ENCODE data around the gene NFXL1. TPM values are rescaled to one million over a fixed set of nuclear protein-coding genes. Genes with fewer than 3 reads are reported as not detected.

NFXL1 gene
- total RNA-seq = 12.4 and 14.0 TPM in 2 replicates

GRCh38 chr4:47914220-47914925 lies at the start of gene NFXL1:
Gene NFXL1, minus strand, starts transcription at chr4:47914583. Its CDS starts 380 bp downstream, at chr4:47914203.

GRCh38 chr4:47837908-47838294 lies 76.5 kb downstream of the NFXL1 start, which contains the start of gene CORIN:
Gene CORIN, minus strand, starts transcription at chr4:47838067. Its CDS starts 118 bp downstream, at chr4:47837949.

Other genes with a start within 250 kb of the NFXL1 start
- 44.0 and 44.7 TPM in 2 replicates for gene CORIN, start 76.5 kb downstream of the NFXL1 start, total RNA-seq
- gene CNGA1, start 102.1 kb upstream of the NFXL1 start, total RNA-seq = 1.2 TPM in 1 of 2 replicates, not detected in the other
- 1.4 and 2.9 TPM in 2 replicates for gene NIPAL1, start 102.2 kb upstream of the NFXL1 start, total RNA-seq
- 0.86 and 2.7 TPM in 2 replicates for gene TXK, start 219.7 kb upstream of the NFXL1 start, total RNA-seq